HEK293 (cell line): Measurements from ENCODE around the gene GFOD1.
A peak's percentile ranks its signal among the peaks of the same experiment; 100 is the strongest.

Source experiments
- EGR2 ChIP-seq: fragments of 450-650 bp; formaldehyde crosslinking; IDR thresholded peaks from 2 replicates; pipeline ENCODE4 v1.5.1; 2016; ENCODE audit warnings: low read depth, missing biosample characterization, missing genetic modification characterization
- PBX3 ChIP-seq: sonication (generic); formaldehyde crosslinking; IDR thresholded peaks from 2 replicates; pipeline ENCODE4 v1.8.1; 2022; ENCODE audit warnings: mild to moderate bottlenecking, moderate library complexity, missing genetic modification reagents
- PRDM1 ChIP-seq: fragments of 450-650 bp; formaldehyde crosslinking; IDR thresholded peaks from 2 replicates; pipeline ENCODE4; 2016; ENCODE audit warnings: missing biosample characterization, missing genetic modification characterization
- PRDM4 ChIP-seq: fragments of 450-650 bp; formaldehyde crosslinking; IDR thresholded peaks from 2 replicates; pipeline ENCODE4 v1.5.1; 2017; ENCODE audit warnings: missing biosample characterization, missing genetic modification characterization
- RBAK ChIP-seq: fragments of 450-650 bp; formaldehyde crosslinking; IDR thresholded peaks from 2 replicates; pipeline ENCODE4 v1.5.1; 2016; ENCODE audit warnings: missing biosample characterization, missing genetic modification characterization
- SCRT2 ChIP-seq: fragments of 450-650 bp; formaldehyde crosslinking; IDR thresholded peaks from 2 replicates; pipeline ENCODE4 v1.5.1; 2016; ENCODE audit warnings: missing biosample characterization, missing genetic modification characterization
- SP2 ChIP-seq: fragments of 450-650 bp; formaldehyde crosslinking; IDR thresholded peaks from 2 replicates; pipeline ENCODE4 v1.5.1; 2016; ENCODE audit warnings: missing biosample characterization, missing genetic modification characterization
- YY1 ChIP-seq: fragments of 450-650 bp; formaldehyde crosslinking; IDR thresholded peaks from 2 replicates; pipeline ENCODE4 v1.5.1; 2018; ENCODE audit warnings: missing biosample characterization, missing genetic modification characterization
- ZBTB17 ChIP-seq: fragments of 450-650 bp; formaldehyde crosslinking; IDR thresholded peaks from 2 replicates; pipeline ENCODE4 v1.5.1; 2016; ENCODE audit warnings: missing biosample characterization, missing genetic modification characterization
- ZFP37 ChIP-seq: fragments of 450-650 bp; formaldehyde crosslinking; IDR thresholded peaks from 2 replicates; pipeline ENCODE4 v1.5.1; 2016; ENCODE audit warnings: missing biosample characterization, missing genetic modification characterization
- ZIC2 ChIP-seq: fragments of 450-650 bp; formaldehyde crosslinking; IDR thresholded peaks from 2 replicates; pipeline ENCODE4 v1.5.1; 2016; ENCODE audit warnings: missing biosample characterization, missing genetic modification characterization
- ZNF121 ChIP-seq: fragments of 450-650 bp; formaldehyde crosslinking; IDR thresholded peaks from 2 replicates; pipeline ENCODE4 v1.5.1; 2016; ENCODE audit warnings: missing biosample characterization, missing genetic modification characterization
- ZNF175 ChIP-seq: fragments of 450-650 bp; formaldehyde crosslinking; IDR thresholded peaks from 2 replicates; pipeline ENCODE4 v1.5.1; 2016; ENCODE audit warnings: missing biosample characterization, missing genetic modification characterization
- ZNF335 ChIP-seq: fragments of 450-650 bp; formaldehyde crosslinking; conservative IDR thresholded peaks from 2 replicates; pipeline ENCODE4 v1.5.1; 2016; ENCODE audit warnings: missing biosample characterization, missing genetic modification characterization
- ZNF341 ChIP-seq: fragments of 450-650 bp; formaldehyde crosslinking; IDR thresholded peaks from 2 replicates; pipeline ENCODE4; 2016; ENCODE audit warnings: low read depth, missing biosample characterization, missing genetic modification characterization
- ZNF510 ChIP-seq: fragments of 450-650 bp; formaldehyde crosslinking; IDR thresholded peaks from 2 replicates; pipeline ENCODE4 v1.5.1; 2018; ENCODE audit warnings: mild to moderate bottlenecking, missing genetic modification characterization, missing biosample characterization; ENCODE audit not compliant: insufficient replicate concordance
- ZNF521 ChIP-seq: fragments of 450-650 bp; formaldehyde crosslinking; IDR thresholded peaks from 2 replicates; pipeline ENCODE4 v1.5.1; 2017; ENCODE audit warnings: missing biosample characterization, mild to moderate bottlenecking, missing genetic modification characterization
- ZNF600 ChIP-seq: fragments of 450-650 bp; formaldehyde crosslinking; IDR thresholded peaks from 2 replicates; pipeline ENCODE4 v1.5.1; 2016; ENCODE audit warnings: missing biosample characterization, missing genetic modification characterization
- ZNF626 ChIP-seq: fragments of 450-650 bp; sonication (Bioruptor Pico); formaldehyde crosslinking; IDR thresholded peaks from 2 replicates; pipeline ENCODE4 v1.5.1; 2018; ENCODE audit warnings: missing biosample characterization, missing genetic modification characterization, inconsistent platforms
- ZNF792 ChIP-seq: fragments of 450-650 bp; formaldehyde crosslinking; IDR thresholded peaks from 2 replicates; pipeline ENCODE4 v1.5.1; 2016; ENCODE audit warnings: missing biosample characterization, missing genetic modification characterization
- ZNF830 ChIP-seq: fragments of 450-650 bp; IDR thresholded peaks from 2 replicates; pipeline ENCODE4 v1.5.0; 2018; ENCODE audit warnings: missing biosample characterization, missing genetic modification characterization, low read depth, mild to moderate bottlenecking, moderate library complexity
- ZSCAN30 ChIP-seq: fragments of 450-650 bp; IDR thresholded peaks from 2 replicates; pipeline ENCODE4 v1.5.1; 2018; ENCODE audit warnings: missing biosample characterization, mild to moderate bottlenecking, missing genetic modification characterization, moderate library complexity
- TF ChIP-seq, protein P1 (sequence below): fragments of 450-650 bp; formaldehyde crosslinking; IDR thresholded peaks from 2 replicates; pipeline ENCODE4 v1.5.1; 2016; ENCODE audit warnings: missing biosample characterization, missing genetic modification characterization
- TF ChIP-seq, protein P2 (sequence below): fragments of 450-650 bp; IDR thresholded peaks from 2 replicates; pipeline ENCODE4 v1.5.1; 2018; ENCODE audit warnings: missing biosample characterization, mild to moderate bottlenecking, missing genetic modification characterization
- TF ChIP-seq, protein P3 (sequence below): fragments of 450-650 bp; formaldehyde crosslinking; IDR thresholded peaks from 2 replicates; pipeline ENCODE4 v1.5.0; 2017; ENCODE audit warnings: missing biosample characterization, missing genetic modification characterization, borderline replicate concordance
- TF ChIP-seq, protein P4 (sequence below): fragments of 450-650 bp; formaldehyde crosslinking; IDR thresholded peaks from 2 replicates; pipeline ENCODE4 v1.5.1; 2016; ENCODE audit warnings: missing biosample characterization, missing genetic modification characterization

GFOD1 gene

GRCh38 chr6:13328076-13328874 is 159.1 kb downstream of the GFOD1 start, which contains the start of gene TBC1D7 (continued):
- TF ChIP-seq, protein P1, sequence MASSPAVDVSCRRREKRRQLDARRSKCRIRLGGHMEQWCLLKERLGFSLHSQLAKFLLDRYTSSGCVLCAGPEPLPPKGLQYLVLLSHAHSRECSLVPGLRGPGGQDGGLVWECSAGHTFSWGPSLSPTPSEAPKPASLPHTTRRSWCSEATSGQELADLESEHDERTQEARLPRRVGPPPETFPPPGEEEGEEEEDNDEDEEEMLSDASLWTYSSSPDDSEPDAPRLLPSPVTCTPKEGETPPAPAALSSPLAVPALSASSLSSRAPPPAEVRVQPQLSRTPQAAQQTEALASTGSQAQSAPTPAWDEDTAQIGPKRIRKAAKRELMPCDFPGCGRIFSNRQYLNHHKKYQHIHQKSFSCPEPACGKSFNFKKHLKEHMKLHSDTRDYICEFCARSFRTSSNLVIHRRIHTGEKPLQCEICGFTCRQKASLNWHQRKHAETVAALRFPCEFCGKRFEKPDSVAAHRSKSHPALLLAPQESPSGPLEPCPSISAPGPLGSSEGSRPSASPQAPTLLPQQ (tag by site-specific recombination): peak; percentile 72; the same call in 1 of the 2 replicates
- TF ChIP-seq ZNF335 (tag by site-specific recombination): peak; percentile 92
- TF ChIP-seq ZNF626: no peak
- TF ChIP-seq, protein P2, sequence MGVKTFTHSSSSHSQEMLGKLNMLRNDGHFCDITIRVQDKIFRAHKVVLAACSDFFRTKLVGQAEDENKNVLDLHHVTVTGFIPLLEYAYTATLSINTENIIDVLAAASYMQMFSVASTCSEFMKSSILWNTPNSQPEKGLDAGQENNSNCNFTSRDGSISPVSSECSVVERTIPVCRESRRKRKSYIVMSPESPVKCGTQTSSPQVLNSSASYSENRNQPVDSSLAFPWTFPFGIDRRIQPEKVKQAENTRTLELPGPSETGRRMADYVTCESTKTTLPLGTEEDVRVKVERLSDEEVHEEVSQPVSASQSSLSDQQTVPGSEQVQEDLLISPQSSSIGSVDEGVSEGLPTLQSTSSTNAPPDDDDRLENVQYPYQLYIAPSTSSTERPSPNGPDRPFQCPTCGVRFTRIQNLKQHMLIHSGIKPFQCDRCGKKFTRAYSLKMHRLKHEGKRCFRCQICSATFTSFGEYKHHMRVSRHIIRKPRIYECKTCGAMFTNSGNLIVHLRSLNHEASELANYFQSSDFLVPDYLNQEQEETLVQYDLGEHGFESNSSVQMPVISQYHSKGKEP (tag by site-specific recombination): no peak
- TF ChIP-seq EGR2: no peak
- TF ChIP-seq ZFP37 (tag by site-specific recombination): no peak
- peak; percentile 58 for TF ChIP-seq SP2 (tag by site-specific recombination)
- TF ChIP-seq, protein P3, sequence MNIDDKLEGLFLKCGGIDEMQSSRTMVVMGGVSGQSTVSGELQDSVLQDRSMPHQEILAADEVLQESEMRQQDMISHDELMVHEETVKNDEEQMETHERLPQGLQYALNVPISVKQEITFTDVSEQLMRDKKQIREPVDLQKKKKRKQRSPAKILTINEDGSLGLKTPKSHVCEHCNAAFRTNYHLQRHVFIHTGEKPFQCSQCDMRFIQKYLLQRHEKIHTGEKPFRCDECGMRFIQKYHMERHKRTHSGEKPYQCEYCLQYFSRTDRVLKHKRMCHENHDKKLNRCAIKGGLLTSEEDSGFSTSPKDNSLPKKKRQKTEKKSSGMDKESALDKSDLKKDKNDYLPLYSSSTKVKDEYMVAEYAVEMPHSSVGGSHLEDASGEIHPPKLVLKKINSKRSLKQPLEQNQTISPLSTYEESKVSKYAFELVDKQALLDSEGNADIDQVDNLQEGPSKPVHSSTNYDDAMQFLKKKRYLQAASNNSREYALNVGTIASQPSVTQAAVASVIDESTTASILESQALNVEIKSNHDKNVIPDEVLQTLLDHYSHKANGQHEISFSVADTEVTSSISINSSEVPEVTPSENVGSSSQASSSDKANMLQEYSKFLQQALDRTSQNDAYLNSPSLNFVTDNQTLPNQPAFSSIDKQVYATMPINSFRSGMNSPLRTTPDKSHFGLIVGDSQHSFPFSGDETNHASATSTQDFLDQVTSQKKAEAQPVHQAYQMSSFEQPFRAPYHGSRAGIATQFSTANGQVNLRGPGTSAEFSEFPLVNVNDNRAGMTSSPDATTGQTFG: no peak
- no peak for TF ChIP-seq RBAK
- no peak for TF ChIP-seq ZNF830 (tag by site-specific recombination)
- peak; percentile 69 for TF ChIP-seq SCRT2 (tag by site-specific recombination)
- TF ChIP-seq PBX3 (CRISPR knock-in tag): peak; percentile 89
- 0 out of 2 replicates have a peak, but pooled peaks have one; percentile 25 for TF ChIP-seq PRDM4
- TF ChIP-seq ZSCAN30 (tag by site-specific recombination): peak; percentile 69
- TF ChIP-seq ZNF175 (tag by site-specific recombination): no peak
- TF ChIP-seq ZNF792: no peak
- TF ChIP-seq YY1: no peak
- peak; percentile 34; the same call in 1 of the 2 replicates for TF ChIP-seq ZBTB17
- no peak for TF ChIP-seq ZNF521 (tag by site-specific recombination)
- peak; percentile 98 for TF ChIP-seq ZNF341 (tag by site-specific recombination)
- peak; percentile 86 for TF ChIP-seq ZNF121 (tag by site-specific recombination)
- TF ChIP-seq ZNF510 (tag by site-specific recombination): no peak
- TF ChIP-seq ZNF600: peak; percentile 47; the same call in 1 of the 2 replicates
- TF ChIP-seq PRDM1 (tag by site-specific recombination): no peak
- TF ChIP-seq, protein P4, sequence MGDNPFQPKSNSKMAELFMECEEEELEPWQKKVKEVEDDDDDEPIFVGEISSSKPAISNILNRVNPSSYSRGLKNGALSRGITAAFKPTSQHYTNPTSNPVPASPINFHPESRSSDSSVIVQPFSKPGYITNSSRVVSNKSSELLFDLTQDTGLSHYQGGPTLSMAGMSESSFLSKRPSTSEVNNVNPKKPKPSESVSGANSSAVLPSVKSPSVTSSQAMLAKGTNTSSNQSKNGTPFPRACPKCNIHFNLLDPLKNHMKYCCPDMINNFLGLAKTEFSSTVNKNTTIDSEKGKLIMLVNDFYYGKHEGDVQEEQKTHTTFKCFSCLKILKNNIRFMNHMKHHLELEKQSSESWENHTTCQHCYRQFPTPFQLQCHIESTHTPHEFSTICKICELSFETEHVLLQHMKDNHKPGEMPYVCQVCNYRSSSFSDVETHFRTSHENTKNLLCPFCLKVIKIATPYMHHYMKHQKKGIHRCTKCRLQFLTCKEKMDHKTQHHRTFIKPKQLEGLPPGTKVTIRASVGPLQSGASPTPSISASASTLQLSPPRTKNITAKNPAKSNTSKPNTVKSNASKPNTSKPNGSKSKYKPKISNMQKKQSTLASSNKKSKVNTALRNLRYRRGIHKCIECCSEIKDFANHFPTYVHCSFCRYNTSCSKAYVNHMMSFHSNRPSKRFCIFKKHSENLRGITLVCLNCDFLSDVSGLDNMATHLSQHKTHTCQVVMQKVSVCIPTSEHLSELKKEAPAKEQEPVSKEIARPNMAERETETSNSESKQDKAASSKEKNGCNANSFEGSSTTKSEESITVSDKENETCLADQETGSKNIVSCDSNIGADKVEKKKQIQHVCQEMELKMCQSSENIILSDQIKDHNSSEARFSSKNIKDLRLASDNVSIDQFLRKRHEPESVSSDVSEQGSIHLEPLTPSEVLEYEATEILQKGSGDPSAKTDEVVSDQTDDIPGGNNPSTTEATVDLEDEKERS (tag by site-specific recombination): no peak
- TF ChIP-seq ZIC2 (tag by site-specific recombination): peak; percentile 37; the same call in 1 of the 2 replicates
